Osteocyte (in vitro differentiated cells): ENCODE results near the gene DYNLT5. TPM values are rescaled to one million over a fixed set of nuclear protein-coding genes. Genes with fewer than 3 reads are reported as not detected.

Experiments used
- DNase-seq: peaks from one replicate; pipeline ENCODE4 v3.0.0; 2021; ENCODE audit warnings: mixed read lengths; ENCODE audit not compliant: unreplicated experiment; ENCODE audit errors: extremely low spot score
- H3K27ac Mint-ChIP-seq: one replicate; pipeline ENCODE4 v1.8.0; 2021; ENCODE audit warnings: mild to moderate bottlenecking, mixed read lengths; ENCODE audit not compliant: unreplicated experiment
- H3K27me3 Mint-ChIP-seq: one replicate; pipeline ENCODE4 v1.8.0; 2021; ENCODE audit warnings: mixed read lengths; ENCODE audit not compliant: unreplicated experiment
- H3K36me3 Mint-ChIP-seq: one replicate; pipeline ENCODE4 v1.8.0; 2021; ENCODE audit warnings: mixed read lengths; ENCODE audit not compliant: unreplicated experiment
- H3K4me1 Mint-ChIP-seq: one replicate; pipeline ENCODE4 v1.8.0; 2021; ENCODE audit warnings: mixed read lengths; ENCODE audit not compliant: unreplicated experiment
- H3K4me3 Mint-ChIP-seq: one replicate; pipeline ENCODE4 v1.8.0; 2021; ENCODE audit warnings: mild to moderate bottlenecking, moderate library complexity, mixed read lengths; ENCODE audit not compliant: unreplicated experiment
- H3K9me3 Mint-ChIP-seq: one replicate; pipeline ENCODE4 v1.8.0; 2021; ENCODE audit warnings: mixed read lengths; ENCODE audit not compliant: unreplicated experiment
- CTCF ChIP-seq: fragments of 200-600 bp; sonication (generic); IDR thresholded peaks from 2 replicates; pipeline ENCODE4 v1.5.0; 2021; ENCODE audit warnings: antibody characterized with exemption, mild to moderate bottlenecking, moderate library complexity
- total RNA-seq: library from RNA; stranded (reverse); gene quantifications from 2 replicates; pipeline ENCODE4 v1.2.1, GENCODE V29; 2021

The DYNLT5 gene
- total RNA-seq, 1 donor from 2014 or later, result 0.35 TPM

GRCh38 chr1:66737836-66738235, 14.4 kb upstream of the DYNLT5 start:
- peaks cover 8% of the 10 kb centered on the region for H3K4me1 Mint-ChIP-seq
- H3K9me3 Mint-ChIP-seq, result no peaks in the 10 kb centered on the region
- no peaks in the 10 kb centered on the region for H3K27me3 Mint-ChIP-seq
- no peak overlapping the region for H3K27ac Mint-ChIP-seq
- DNase-seq, result no peak
- TF ChIP-seq CTCF, result no peak
- H3K4me3 Mint-ChIP-seq, result no peak overlapping the region
- peaks cover 41% of the 10 kb centered on the region for H3K36me3 Mint-ChIP-seq

GRCh38 chr1:66739401-66740157, 12.7 kb upstream of the DYNLT5 start:
- H3K9me3 Mint-ChIP-seq, result no peaks in the 10 kb centered on the region
- peaks cover 48% of the 10 kb centered on the region for H3K36me3 Mint-ChIP-seq
- no peak overlapping the region for H3K27ac Mint-ChIP-seq
- no peak for DNase-seq
- H3K4me1 Mint-ChIP-seq, result peaks cover 4% of the 10 kb centered on the region
- no peak overlapping the region for H3K4me3 Mint-ChIP-seq
- no peaks in the 10 kb centered on the region for H3K27me3 Mint-ChIP-seq
- no peak for TF ChIP-seq CTCF

GRCh38 chr1:66745451-66745850, 6.8 kb upstream of the DYNLT5 start:
- Mint-ChIP-seq H3K9me3 (no peaks in the 10 kb centered on the region), H3K27ac (no peak overlapping the region), H3K4me1 (peaks cover 35% of the 10 kb centered on the region), H3K27me3 (no peaks in the 10 kb centered on the region), H3K4me3 (no peak overlapping the region), H3K36me3 (peaks cover 26% of the 10 kb centered on the region)
- no peak for TF ChIP-seq CTCF
- DNase-seq, result no peak

GRCh38 chr1:66747501-66747900, 4.8 kb upstream of the DYNLT5 start:
- TF ChIP-seq CTCF, result no peak
- H3K4me3 Mint-ChIP-seq, result no peak overlapping the region
- peak overlapping the region; percentile 61 for H3K27ac Mint-ChIP-seq
- H3K27me3 Mint-ChIP-seq, result no peaks in the 10 kb centered on the region
- peaks cover 12% of the 10 kb centered on the region for H3K36me3 Mint-ChIP-seq
- H3K4me1 Mint-ChIP-seq, result peaks cover 39% of the 10 kb centered on the region
- H3K9me3 Mint-ChIP-seq, result no peaks in the 10 kb centered on the region
- DNase-seq, result no peak

- no peak for DNase-seq
- Mint-ChIP-seq H3K27ac (no peak overlapping the region), H3K4me3 (no peak overlapping the region), H3K36me3 (no peaks in the 10 kb centered on the region), H3K4me1 (peaks cover 42% of the 10 kb centered on the region), H3K27me3 (no peaks in the 10 kb centered on the region), H3K9me3 (no peaks in the 10 kb centered on the region)
- TF ChIP-seq CTCF, result no peak
These were observed 1.7 kb upstream of the DYNLT5 start for GRCh38 chr1:66750577-66750976.
